Upper lobe of right lung (tissue), 1 donor: ENCODE measurements around the gene SCN1B. TPM values are rescaled to one million over a fixed set of nuclear protein-coding genes. Genes with fewer than 3 reads are reported as not detected.

ENCODE experiments used
- ATAC-seq: fragments of 200-7000 bp; cut with Tn5 transposase; one replicate; pipeline ENCODE4 v1.9.1; 2020; ENCODE audit warnings: mild to moderate bottlenecking, moderate library complexity
- DNase-seq: peaks from one replicate; pipeline ENCODE4 v3.0.0-alpha.2; 2020
- H3K27ac ChIP-seq: fragments of 200-600 bp; one replicate; pipeline ENCODE4 v1.8.0; 2022
- H3K27me3 ChIP-seq: fragments of 200-600 bp; one replicate; pipeline ENCODE4 v1.8.0; 2022; ENCODE audit warnings: mild to moderate bottlenecking
- H3K36me3 ChIP-seq: fragments of 200-600 bp; one replicate; pipeline ENCODE4 v1.8.0; 2022
- H3K4me1 ChIP-seq: fragments of 200-600 bp; one replicate; pipeline ENCODE4 v1.8.0; 2022
- H3K4me3 ChIP-seq: fragments of 200-600 bp; one replicate; pipeline ENCODE4 v1.8.0; 2022; ENCODE audit warnings: mild to moderate bottlenecking
- H3K9me3 ChIP-seq: fragments of 200-600 bp; one replicate; pipeline ENCODE4 v1.8.0; 2022
- CTCF ChIP-seq: fragments of 200-600 bp; IDR thresholded peaks from one replicate; pipeline ENCODE4 v1.8.0; 2022; ENCODE audit warnings: antibody characterized with exemption
- intact Hi-C: fragments of 100-400 bp; cut with DNase I; formaldehyde crosslinking; loops from one replicate; pipeline ENCODE4 v1.11.0; 2022
- long read RNA-seq: library from polyadenylated mRNA; unstranded; transcript quantifications from one replicate; pipeline ENCODE4 v2.0.0, GENCODE V29; 2021
- total RNA-seq: library from RNA; stranded (reverse); fragmentation: NEBNext Ultra II Directional; extraction: Animal tissue kit (Norgen Biotek cat#: 25700); gene quantifications from one replicate; pipeline ENCODE4 v1.2.1, GENCODE V29; 2021
- donor health status: DM: no; HTN: yes; CAD: no; lungs with severe emphysema.

SCN1B gene
- total RNA-seq, result 8.7 TPM
- long read RNA-seq, transcript SCN1B-201 (6 exons, 1,670 nt), result major isoform, 13 of 19 reads
- long read RNA-seq, partial matches to known transcripts, result 2 of 19 reads
- long read RNA-seq, other reads (novel, unspliced or antisense), result 2 of 19 reads

DNA sequence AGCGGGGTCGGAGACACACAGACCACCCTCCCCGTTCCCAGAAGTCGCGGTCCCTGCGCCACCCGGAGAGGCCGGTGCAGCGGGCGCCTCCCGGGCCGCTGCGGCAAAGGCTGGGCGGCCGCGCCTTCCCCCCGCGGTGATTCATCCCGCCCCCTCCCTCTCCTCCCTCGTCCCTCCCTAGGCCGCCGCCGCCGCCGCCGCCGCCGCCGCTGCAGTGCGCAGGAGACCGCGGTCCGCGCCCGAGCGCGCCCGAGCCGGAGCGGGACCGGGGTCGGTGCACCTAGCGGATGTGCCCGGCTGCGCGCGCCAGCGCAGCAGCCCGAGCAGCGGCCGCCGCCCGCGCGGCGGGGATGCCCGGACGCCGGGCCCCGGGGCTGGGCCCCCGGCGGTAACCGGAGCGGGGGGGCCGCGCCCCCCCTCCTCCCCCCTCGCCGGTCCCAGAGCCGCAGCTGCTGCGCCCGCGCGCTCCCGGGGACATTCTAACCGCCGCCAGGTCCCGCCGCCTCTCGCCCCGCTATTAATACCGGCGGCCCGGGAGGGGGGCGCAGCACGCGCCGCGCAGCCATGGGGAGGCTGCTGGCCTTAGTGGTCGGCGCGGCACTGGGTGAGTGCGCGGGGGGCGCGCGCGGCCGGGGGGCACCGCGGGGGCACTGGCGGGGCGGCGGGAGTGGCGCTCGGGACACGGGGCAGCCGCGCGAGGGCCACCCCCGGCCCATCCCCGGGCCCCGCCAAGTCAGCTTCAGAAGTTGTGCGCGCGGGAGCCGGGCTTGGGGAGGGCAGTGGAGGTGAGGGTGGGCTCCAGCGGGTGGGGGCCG lies at the start of gene SCN1B:
SCN1B (plus strand) TSS at position 214 of the 815 bp plus-strand sequence; CDS start at position 565, 351 bp downstream.
- TF ChIP-seq CTCF, result no peak
- Histone ChIP-seq H3K4me1 (peaks cover 6% of the 10 kb centered on the region), H3K9me3 (no peaks in the 10 kb centered on the region), H3K27ac (no peak within 1 kb of the TSS), H3K27me3 (no peaks in the 10 kb centered on the region), H3K4me3 (peak within 1 kb of the TSS; percentile 48), H3K36me3 (peaks cover 25% of the 10 kb centered on the region)
- DNase-seq (peak; percentile 84), ATAC-seq (peak; percentile 79)
- intact Hi-C loops, result no loop called here

DNA sequence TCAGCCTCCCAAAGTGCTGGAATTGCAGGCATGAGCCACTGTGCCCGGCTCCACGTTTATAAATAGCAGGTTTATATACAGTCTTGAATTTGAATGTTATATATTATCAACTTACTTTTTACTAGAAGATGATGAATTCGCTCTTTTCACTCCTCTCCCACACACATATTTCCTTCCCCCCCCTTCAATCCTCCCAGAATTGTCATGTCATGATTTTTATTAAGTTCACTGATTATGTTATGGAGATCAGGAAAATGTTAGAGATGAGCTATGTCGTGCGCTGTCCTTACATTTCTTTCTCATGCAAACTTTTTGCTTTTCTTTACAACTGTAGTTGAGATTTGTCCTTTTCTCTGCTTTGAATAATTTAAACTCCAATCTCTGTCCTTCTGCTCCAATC lies 48.0 kb upstream of the SCN1B start:
- TF ChIP-seq CTCF, result no peak
- peaks cover 10% of the 10 kb centered on the region for H3K4me1 ChIP-seq
- ATAC-seq (no peak), DNase-seq (no peak)
- H3K9me3 ChIP-seq, result no peaks in the 10 kb centered on the region
- H3K27me3 ChIP-seq, result no peaks in the 10 kb centered on the region
- intact Hi-C loops, result no loop called here
- H3K4me3 ChIP-seq, result no peak overlapping the region
- no peak overlapping the region for H3K27ac ChIP-seq
- H3K36me3 ChIP-seq, result no peaks in the 10 kb centered on the region

- H3K4me1 ChIP-seq, result peaks cover 10% of the 10 kb centered on the region
Measured at GRCh38 chr19:34983786-34984185, 46.5 kb upstream of the SCN1B start.

GRCh38 chr19:34984287-34984686 lies 46.0 kb upstream of the SCN1B start:
- H3K4me1 ChIP-seq, result peaks cover 10% of the 10 kb centered on the region
- DNase-seq (no peak), ATAC-seq (no peak)
- H3K27me3 ChIP-seq, result no peaks in the 10 kb centered on the region
- no peak for TF ChIP-seq CTCF
- no peaks in the 10 kb centered on the region for H3K36me3 ChIP-seq
- no peak overlapping the region for H3K4me3 ChIP-seq
- no peak overlapping the region for H3K27ac ChIP-seq
- intact Hi-C loops, result no loop called here
- H3K9me3 ChIP-seq, result no peaks in the 10 kb centered on the region

More at GRCh38 chr19:34983786-34984185, 46.5 kb upstream of the SCN1B start:
- Histone ChIP-seq H3K36me3 (no peaks in the 10 kb centered on the region), H3K27ac (no peak overlapping the region), H3K9me3 (no peaks in the 10 kb centered on the region), H3K4me3 (no peak overlapping the region), H3K27me3 (no peaks in the 10 kb centered on the region)
- no peak for TF ChIP-seq CTCF
- no peak for DNase-seq
- ATAC-seq, result no peak
- intact Hi-C loops, result no loop called here

DNA sequence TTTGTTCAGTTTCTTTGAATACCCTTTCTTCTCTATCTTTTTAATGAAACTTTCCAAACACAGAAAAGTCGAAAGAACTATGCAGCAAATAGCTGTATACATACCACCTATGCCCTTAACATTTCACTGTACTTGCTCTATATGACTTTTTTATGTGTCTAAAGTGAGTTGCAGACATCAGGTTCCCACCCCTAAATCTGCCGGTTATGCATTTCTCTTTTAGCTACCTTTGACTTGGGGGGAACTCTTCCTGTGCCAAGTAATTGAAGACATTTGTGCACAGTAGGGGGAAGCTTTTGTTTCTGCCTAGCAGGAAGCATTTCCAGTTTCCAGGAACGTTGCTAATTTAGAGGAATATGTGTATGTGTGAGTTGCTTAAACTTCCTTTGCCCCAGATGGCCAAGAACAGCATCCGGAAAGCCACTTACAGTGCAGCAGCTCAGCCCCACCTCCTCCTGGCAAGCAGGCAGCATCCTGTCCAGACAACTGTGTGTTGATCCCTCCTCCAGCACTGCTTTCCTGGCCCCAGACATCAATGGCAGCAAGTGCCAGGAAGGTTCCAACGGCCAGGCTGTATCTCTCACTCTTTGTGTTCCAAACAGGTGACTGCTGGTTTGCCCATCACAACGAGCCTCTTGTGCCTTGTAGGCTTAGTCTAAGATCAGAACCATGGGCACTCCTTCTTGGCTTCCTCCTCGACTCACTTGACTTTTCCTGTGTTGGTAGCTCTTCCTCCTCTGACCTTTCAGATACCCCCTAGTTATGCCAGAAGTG lies 44.8 kb upstream of the SCN1B start:
- TF ChIP-seq CTCF, result no peak
- H3K4me3 ChIP-seq, result no peak overlapping the region
- H3K9me3 ChIP-seq, result no peaks in the 10 kb centered on the region
- H3K27ac ChIP-seq, result peak overlapping the region; percentile 8
- no peaks in the 10 kb centered on the region for H3K27me3 ChIP-seq
- H3K4me1 ChIP-seq, result peaks cover 10% of the 10 kb centered on the region
- no peaks in the 10 kb centered on the region for H3K36me3 ChIP-seq
- DNase-seq, result no peak
- ATAC-seq, result peak; percentile 95
- intact Hi-C loops, result no loop called here
